A549 (cell line): ENCODE results near the gene GUK1. TPM values are rescaled to one million over a fixed set of nuclear protein-coding genes. Genes with fewer than 3 reads are reported as not detected.

Source experiments
- ATAC-seq, 2 experiments: fragments of 200-7000 bp in 1 of 2; fragments of >200 bp in 1 of 2; cut with Nextera tagmentation in 1 of 2; cut with Tn5 transposase in 1 of 2; 3 replicates each; pipeline versions ENCODE4 v1.8.0 to v1.9.1; 2018 to 2020; ENCODE audit warnings: mild to moderate bottlenecking in 1 of 2, moderate library complexity in 1 of 2
- CTCF ChIA-PET: fragments of 300-600 bp; sonication (Branson Sonifier 250); formaldehyde crosslinking; extraction: SDS; loops from one replicate; lab custom pipeline; 2021; ENCODE audit warnings: antibody characterized with exemption, inconsistent platforms; lab: Yijun Ruan, JAX
- POLR2A ChIA-PET: fragments of 350-600 bp; formaldehyde crosslinking; extraction: SDS; loops from one replicate; lab custom pipeline; 2021; ENCODE audit warnings: antibody characterized with exemption, inconsistent platforms; lab: Yijun Ruan, JAX
- DNase-seq, 2 experiments: peaks; one replicate each; pipeline versions ENCODE4 v3.0.0 to v3.0.0-alpha.2; 2011 to 2016; ENCODE audit warnings: low read depth in 1 of 2, low spot score in 1 of 2
- FAIRE-seq: peaks from 2 replicates; lab custom pipeline; 2011; peaks lifted over from hg19 to GRCh38; lab: Jason Lieb, UNC
- H3K27ac ChIP-seq, 2 experiments: fragments of >200 bp; sonication (Bioruptor Twin); formaldehyde crosslinking; 3 replicates each; pipeline ENCODE4 v1.5.1; 2016 to 2017
- H3K4me1 ChIP-seq: fragments of >200 bp; sonication (Bioruptor Twin); formaldehyde crosslinking; 3 replicates; pipeline ENCODE4 v1.6.1; 2016
- H3K4me2 ChIP-seq: fragments of >200 bp; sonication (Bioruptor Twin); formaldehyde crosslinking; 3 replicates; pipeline ENCODE4 v1.6.1; 2016
- H3K4me3 ChIP-seq: fragments of >200 bp; sonication (Bioruptor Twin); formaldehyde crosslinking; 3 replicates; pipeline ENCODE4 v1.5.1; 2016
- H3K9me3 ChIP-seq: fragments of >200 bp; sonication (Bioruptor Twin); formaldehyde crosslinking; 3 replicates; pipeline ENCODE4 v1.6.1; 2016
- ATOH8 ChIP-seq: fragments of 250-450 bp; sonication (Bioruptor Pico); IDR thresholded peaks from 2 replicates; pipeline ENCODE4 v1.5.0; 2020; ENCODE audit warnings: low read depth, mild to moderate bottlenecking, moderate library complexity
- BHLHE40 ChIP-seq: IDR thresholded peaks from 2 replicates; pipeline ENCODE4 v1.6.1; 2012; ENCODE audit warnings: low read depth, low read length, inconsistent platforms
- CEBPB ChIP-seq, 2 experiments: fragments of >200 bp in 1 of 2; sonication (Bioruptor Twin) in 1 of 2; formaldehyde crosslinking in 1 of 2; IDR thresholded peaks; 2 replicates each; pipeline ENCODE4 v1.6.1; 2012 to 2016
- CHD2 ChIP-seq: fragments of 150-350 bp; IDR thresholded peaks from 2 replicates; pipeline ENCODE4 v1.6.1; 2014; ENCODE audit warnings: low read length; ENCODE audit not compliant: partially characterized antibody
- CTCF ChIP-seq: fragments of >200 bp; sonication (Bioruptor Twin); formaldehyde crosslinking; IDR thresholded peaks from 3 replicates; pipeline ENCODE4 v1.5.1; 2016
- EHMT2 ChIP-seq: fragments of 200-600 bp; sonication (generic); IDR thresholded peaks from 2 replicates; pipeline ENCODE4 v1.6.1; 2016; ENCODE audit warnings: antibody characterized with exemption, low read depth, mild to moderate bottlenecking, moderate library complexity
- GATA3 ChIP-seq: IDR thresholded peaks from 2 replicates; pipeline ENCODE4 v1.6.1; 2012; ENCODE audit warnings: borderline replicate concordance
- HDAC2 ChIP-seq: fragments of 200-600 bp; sonication (generic); IDR thresholded peaks from 2 replicates; pipeline ENCODE4 v1.6.1; 2016
- HOXB13 ChIP-seq: fragments of 250-450 bp; sonication (Bioruptor Pico); IDR thresholded peaks from 2 replicates; pipeline ENCODE4 v1.5.0; 2020; ENCODE audit warnings: low read depth, mild to moderate bottlenecking, moderate library complexity
- JUN ChIP-seq, 2 experiments: fragments of >200 bp; sonication (Bioruptor Twin); formaldehyde crosslinking; IDR thresholded peaks; 2 replicates in 1 of 2; 3 replicates in 1 of 2; pipeline ENCODE4 v1.6.1; 2016 to 2017
- KDM1A ChIP-seq: fragments of 200-600 bp; sonication (generic); IDR thresholded peaks from 2 replicates; pipeline ENCODE4 v1.6.1; 2016; ENCODE audit warnings: low read depth, mild to moderate bottlenecking
- KDM5A ChIP-seq: fragments of 200-600 bp; sonication (generic); IDR thresholded peaks from 2 replicates; pipeline ENCODE4 v1.6.1; 2016; ENCODE audit warnings: antibody characterized with exemption, mild to moderate bottlenecking
- MAFK ChIP-seq: fragments of 450-650 bp; IDR thresholded peaks from 2 replicates; pipeline ENCODE4 v1.6.1; 2014; ENCODE audit not compliant: partially characterized antibody
- MAX ChIP-seq: IDR thresholded peaks from 2 replicates; pipeline ENCODE4 v1.6.1; 2012
- MAZ ChIP-seq: fragments of 150-350 bp; IDR thresholded peaks from 2 replicates; pipeline ENCODE4 v1.6.1; 2014; ENCODE audit warnings: antibody characterized with exemption, low read depth, low read length, borderline replicate concordance
- MYC ChIP-seq: IDR thresholded peaks from 2 replicates; pipeline ENCODE4 v1.6.1; 2012; ENCODE audit warnings: mild to moderate bottlenecking, inconsistent platforms, low read length, improper control_type of control experiment, borderline replicate concordance
- NR3C1 ChIP-seq: fragments of >200 bp; sonication (Bioruptor Twin); formaldehyde crosslinking; IDR thresholded peaks from 3 replicates; pipeline ENCODE4 v1.6.1; 2017
- PBX3 ChIP-seq: IDR thresholded peaks from 2 replicates; pipeline ENCODE4 v1.6.1; 2012
- POLR2AphosphoS2 ChIP-seq: conservative IDR thresholded peaks from 2 replicates; pipeline ENCODE4 v1.6.1; 2012; ENCODE audit warnings: low read length, improper control_type of control experiment, inconsistent platforms
- RCOR1 ChIP-seq: fragments of 150-350 bp; IDR thresholded peaks from 2 replicates; pipeline ENCODE4 v1.6.1; 2014; ENCODE audit warnings: antibody characterized with exemption, low read length, low read depth
- RFX5 ChIP-seq: fragments of 450-650 bp; IDR thresholded peaks from 2 replicates; pipeline ENCODE4 v1.7.1; 2014; ENCODE audit warnings: antibody characterized with exemption, mild to moderate bottlenecking, moderate library complexity
- SMC3 ChIP-seq: fragments of >200 bp; sonication (Bioruptor Twin); formaldehyde crosslinking; IDR thresholded peaks from 3 replicates; pipeline ENCODE4 v1.6.1; 2018; ENCODE audit warnings: inconsistent platforms
- ZSCAN20 ChIP-seq: fragments of 250-450 bp; sonication (Bioruptor Pico); IDR thresholded peaks from 2 replicates; pipeline ENCODE4 v1.8.0; 2022; ENCODE audit warnings: mild to moderate bottlenecking, moderate library complexity
- WGBS: methylation state at CpG from one replicate; pipeline ENCODE4 v1.1.6; 2017; ENCODE audit errors: missing lambda C conversion rate; 5-methylcytosine and 5-hydroxymethylcytosine counted together
- polyA plus RNA-seq, 4 experiments: library from polyadenylated mRNA; depleted of rRNA in 3 of 4; stranded (reverse); fragments of >200 nt; fragmentation: RNase III in 1 of 4; extraction: RNeasy Plus Mini Kit Qiagen cat#74134 plus additional on column Dnase treatment in 1 of 4; gene quantifications; 2 replicates in 3 of 4; 3 replicates in 1 of 4; pipeline ENCODE4 v1.2.3, GENCODE V29; 2011 to 2017

Gene GUK1
- polyA plus RNA-seq, 2 of the 4 experiments (the other 2 are of a cell fraction): 88.9 to 106 TPM

GRCh38 chr1:228098323-228098931 lies 41.7 kb upstream of the GUK1 start:
- no peak overlapping the region for H3K27ac ChIP-seq
- POLR2A ChIA-PET: interaction anchor here (1.0 to 1.2 kb wide), 2 partner anchors 8 to 16 kb away, joined by 3 to 6 read pairs; partner anchors contain the start of gene ARF1
- FAIRE-seq: no peak
- no peak for TF ChIP-seq HOXB13 (CRISPR knock-in tag)
- TF ChIP-seq GATA3: no peak
- TF ChIP-seq CHD2: no peak
- TF ChIP-seq SMC3: no peak
- no peak for TF ChIP-seq ATOH8 (CRISPR knock-in tag)
- TF ChIP-seq MAZ: no peak
- TF ChIP-seq KDM1A: no peak
- TF ChIP-seq RCOR1: no peak
- no peak for TF ChIP-seq ZSCAN20 (CRISPR knock-in tag)
- no peak for TF ChIP-seq KDM5A
- no peak for TF ChIP-seq BHLHE40
- no peak for TF ChIP-seq RFX5
- TF ChIP-seq MAX: no peak
- no peak for TF ChIP-seq MYC
- no peak for TF ChIP-seq MAFK
- TF ChIP-seq, all 56 proteins: peak for 0
- CTCF ChIA-PET: interaction anchor here (0.9 to 2.4 kb wide), 4 partner anchors 20 to 99 kb away, joined by 3 to 9 read pairs (median 4); no protein-coding TSS in a partner anchor
- H3K4me2 ChIP-seq: no peak overlapping the region
- WGBS: 93% methylated on average over 28 of the region's 28 CpGs
- ATAC-seq: no peak
- DNase-seq: no peak
- peaks cover 6% of the 10 kb centered on the region; the same call in 1 of the 3 replicates for H3K4me1 ChIP-seq
- peaks cover 20% of the 10 kb centered on the region for H3K9me3 ChIP-seq
- no peak overlapping the region for H3K4me3 ChIP-seq

GRCh38 chr1:228099331-228099732 lies 40.7 kb upstream of the GUK1 start:
- ChIA-PET CTCF (interaction anchor here (0.6 to 2.4 kb wide), 5 partner anchors 15 to 337 kb away, joined by 3 to 9 read pairs (median 5); no protein-coding TSS in a partner anchor), POLR2A (interaction anchor here (1.2 kb wide), 1 partner anchor 17 kb away, joined by 6 read pairs; the partner anchor contains the start of gene ARF1)
- no peak overlapping the region for H3K4me3 ChIP-seq
- FAIRE-seq (no peak), ATAC-seq (no peak), DNase-seq (no peak)
- WGBS: 68% methylated on average over 3 of the region's 4 CpGs
- H3K27ac ChIP-seq: no peak overlapping the region
- peaks cover 10% of the 10 kb centered on the region; the same call in 2 of the 3 replicates for H3K4me1 ChIP-seq
- TF ChIP-seq CTCF (no peak), RCOR1 (no peak), EHMT2 (no peak), NR3C1 (no peak), POLR2AphosphoS2 (no peak; the same call in 1 of the 2 replicates), PBX3 (no peak), JUN (IDR thresholded peaks at IDR 0.05) (no peak), MAFK (no peak), HDAC2 (no peak), BHLHE40 (no peak), CEBPB (IDR thresholded peaks at IDR 0.05) (no peak)
- H3K4me2 ChIP-seq: no peak overlapping the region
- peaks cover 12% of the 10 kb centered on the region; the same call in 2 of the 3 replicates for H3K9me3 ChIP-seq
